H1 (cell line): Measurements from ENCODE around the gene R3HDM2. TPM values are rescaled to one million over a fixed set of nuclear protein-coding genes. Genes with fewer than 3 reads are reported as not detected.

ENCODE experiments used
- CTCF ChIA-PET: fragments of 300-600 bp; sonication (Branson Sonifier 250); formaldehyde crosslinking; loops from one replicate; lab custom pipeline; 2021; ENCODE audit not compliant: partially characterized antibody; lab: Charles Lee
- POLR2A ChIA-PET: fragments of 300-600 bp; sonication (Branson Sonifier 250); formaldehyde crosslinking; loops from one replicate; lab custom pipeline; 2021; ENCODE audit warnings: inconsistent platforms; ENCODE audit not compliant: partially characterized antibody; lab: Charles Lee
- DNase-seq, 2 experiments: peaks; one replicate each; pipeline versions ENCODE4 v3.0.0 to v3.0.0-alpha.2; 2010 to 2022; ENCODE audit warnings: low spot score in 2 of 2, low read depth in 1 of 2, mixed read lengths in 1 of 2
- FAIRE-seq: peaks from 2 replicates; lab custom pipeline; 2011; peaks lifted over from hg19 to GRCh38; lab: Jason Lieb, UNC
- H2AFZ ChIP-seq: 2 replicates; pipeline ENCODE4 v1.8.1; 2012; ENCODE audit warnings: low read length, inconsistent platforms
- H2AK5ac ChIP-seq: 2 replicates; pipeline ENCODE4 v1.6.1; 2013; ENCODE audit warnings: low read depth, low read length
- H2BK120ac ChIP-seq: replicated peaks from 2 replicates; pipeline ENCODE3; 2013; ENCODE audit warnings: low read depth, low read length, inconsistent platforms
- H2BK12ac ChIP-seq: 2 replicates; pipeline ENCODE4 v1.6.1; 2013; ENCODE audit warnings: low read depth, low read length
- H2BK15ac ChIP-seq: 2 replicates; pipeline ENCODE4 v1.6.1; 2013; ENCODE audit warnings: low read length
- H2BK20ac ChIP-seq: 2 replicates; pipeline ENCODE4 v1.6.1; 2013; ENCODE audit warnings: low read length
- H2BK5ac ChIP-seq: 2 replicates; pipeline ENCODE4 v1.6.1; 2013; ENCODE audit warnings: low read depth, low read length
- H3K14ac ChIP-seq: 2 replicates; pipeline ENCODE4 v1.6.1; 2013; ENCODE audit warnings: inconsistent platforms; ENCODE audit not compliant: insufficient read length
- H3K18ac ChIP-seq: 2 replicates; pipeline ENCODE4 v1.6.1; 2013; ENCODE audit warnings: low read length; ENCODE audit errors: extremely low read depth
- H3K23ac ChIP-seq: 2 replicates; pipeline ENCODE4 v1.6.1; 2013; ENCODE audit warnings: inconsistent platforms; ENCODE audit not compliant: insufficient read length
- H3K23me2 ChIP-seq: 2 replicates; pipeline ENCODE4 v1.6.1; 2013; ENCODE audit warnings: low read depth, low read length
- H3K27ac ChIP-seq: 2 replicates; pipeline ENCODE4 v1.6.1; 2011; ENCODE audit warnings: low read depth, low read length, inconsistent platforms
- H3K27me3 ChIP-seq, 4 experiments: replicated peaks in 1 of 4; 1 replicate in 1 of 4; 2 replicates in 3 of 4; pipeline versions ENCODE4 v1.6.1 to v1.8.1; 2011 to 2013; ENCODE audit warnings: low read length in 3 of 4, mild to moderate bottlenecking in 3 of 4, inconsistent platforms in 2 of 4, mixed read lengths in 2 of 4, moderate library complexity in 1 of 4; ENCODE audit not compliant: control insufficient read depth in 3 of 4, insufficient read depth in 3 of 4; ENCODE audit errors: extremely low read depth in 1 of 4
- H3K36me3 ChIP-seq, 4 experiments: 2 replicates each; pipeline versions ENCODE4 v1.6.1 to v1.8.1; 2011 to 2013; ENCODE audit warnings: mild to moderate bottlenecking in 4 of 4, low read length in 3 of 4, moderate library complexity in 2 of 4, control low read depth in 1 of 4, inconsistent platforms in 1 of 4; ENCODE audit not compliant: insufficient read depth in 4 of 4, control insufficient read depth in 2 of 4
- H3K4ac ChIP-seq: replicated peaks from 2 replicates; pipeline ENCODE3; 2013; ENCODE audit warnings: low read length, low read depth, mixed read lengths, inconsistent platforms; ENCODE audit not compliant: insufficient read length
- H3K4me1 ChIP-seq, 4 experiments: replicated peaks in 1 of 4; 1 replicate in 1 of 4; 2 replicates in 3 of 4; pipeline versions ENCODE4 v1.6.1 to v1.8.1; 2011 to 2013; ENCODE audit warnings: low read length in 3 of 4, inconsistent platforms in 2 of 4, mixed read lengths in 1 of 4; ENCODE audit not compliant: insufficient read depth in 4 of 4, control insufficient read depth in 3 of 4
- H3K4me2 ChIP-seq, 2 experiments: 2 replicates each; pipeline versions ENCODE4 v1.6.1 to v1.8.1; 2011 to 2013; ENCODE audit warnings: low read depth in 2 of 2, low read length in 2 of 2, control low read depth in 1 of 2, inconsistent platforms in 1 of 2, mild to moderate bottlenecking in 1 of 2; ENCODE audit not compliant: insufficient read depth in 1 of 2
- H3K4me3 ChIP-seq, 4 experiments: fragments of 200-600, 300-600 bp in 1 of 4; sonication (generic), shearing (Covaris generic), sonication (Bioruptor Twin) in 1 of 4; 2 replicates each; pipeline versions ENCODE4 v1.5.1 to v1.8.1; 2011 to 2016; ENCODE audit warnings: low read length in 4 of 4, low read depth in 3 of 4, control low read depth in 2 of 4, inconsistent platforms in 2 of 4, mild to moderate bottlenecking in 2 of 4, mixed read lengths in 1 of 4, moderate library complexity in 1 of 4; ENCODE audit not compliant: insufficient read depth in 2 of 4; ENCODE audit errors: extremely low read depth in 1 of 4
- H3K56ac ChIP-seq: replicated peaks from 2 replicates; pipeline ENCODE3; 2013; ENCODE audit warnings: low read depth, mild to moderate bottlenecking, mixed read lengths, low read length, inconsistent platforms; ENCODE audit not compliant: insufficient read length
- H3K79me1 ChIP-seq: 2 replicates; pipeline ENCODE4 v1.6.1; 2013; ENCODE audit warnings: low read depth, low read length, control low read depth
- H3K79me2 ChIP-seq, 2 experiments: 2 replicates each; pipeline versions ENCODE4 v1.6.1 to v1.8.1; 2012 to 2013; ENCODE audit warnings: low read length in 2 of 2, mild to moderate bottlenecking in 2 of 2, inconsistent platforms in 1 of 2; ENCODE audit not compliant: insufficient read depth in 2 of 2, control insufficient read depth in 1 of 2
- H3K9ac ChIP-seq, 4 experiments: replicated peaks in 1 of 4; 1 replicate in 1 of 4; 2 replicates in 3 of 4; pipeline versions ENCODE4 v1.6.1 to v1.8.1; 2011 to 2013; ENCODE audit warnings: low read depth in 3 of 4, low read length in 3 of 4, control low read depth in 2 of 4, mild to moderate bottlenecking in 2 of 4, moderate library complexity in 2 of 4, inconsistent platforms in 1 of 4; ENCODE audit errors: extremely low read depth in 1 of 4
- H3K9me3 ChIP-seq, 2 experiments: 2 replicates each; pipeline versions ENCODE4 v1.6.1 to v1.8.1; 2012 to 2013; ENCODE audit warnings: mild to moderate bottlenecking in 2 of 2, moderate library complexity in 2 of 2, control low read depth in 1 of 2, inconsistent platforms in 1 of 2, low read depth in 1 of 2, low read length in 1 of 2, mixed read lengths in 1 of 2; ENCODE audit not compliant: insufficient read depth in 2 of 2
- H4K20me1 ChIP-seq, 2 experiments: replicated peaks in 1 of 2; 2 replicates each; pipeline versions ENCODE3 to v1.8.1; 2011 to 2013; ENCODE audit warnings: inconsistent platforms in 2 of 2, low read length in 2 of 2, mild to moderate bottlenecking in 1 of 2; ENCODE audit not compliant: insufficient read depth in 2 of 2, control insufficient read depth in 1 of 2
- H4K5ac ChIP-seq: 2 replicates; pipeline ENCODE4 v1.6.1; 2013; ENCODE audit warnings: low read length, low read depth, mixed read lengths, inconsistent platforms; ENCODE audit not compliant: insufficient read length
- H4K8ac ChIP-seq: 2 replicates; pipeline ENCODE4 v1.8.0; 2013; ENCODE audit warnings: mild to moderate bottlenecking, moderate library complexity, low read length, inconsistent platforms; ENCODE audit not compliant: insufficient read depth; ENCODE audit errors: extremely low read depth
- H4K91ac ChIP-seq: replicated peaks from 2 replicates; pipeline ENCODE3; 2013; ENCODE audit warnings: low read length, mixed read lengths, inconsistent platforms; ENCODE audit not compliant: insufficient read length
- BRCA1 ChIP-seq: IDR thresholded peaks from 2 replicates; pipeline ENCODE4 v1.6.1; 2012; ENCODE audit warnings: low read depth, low read length, improper control_type of control experiment
- CHD2 ChIP-seq: IDR thresholded peaks from 2 replicates; pipeline ENCODE4 v1.6.1; 2012; ENCODE audit warnings: low read length, improper control_type of control experiment
- GABPA ChIP-seq: IDR thresholded peaks from 2 replicates; pipeline ENCODE4 v1.6.1; 2011; ENCODE audit warnings: mild to moderate bottlenecking, low read length, moderate library complexity, borderline replicate concordance; ENCODE audit not compliant: insufficient read depth
- GTF2F1 ChIP-seq: IDR thresholded peaks from 2 replicates; pipeline ENCODE4 v1.6.1; 2012; ENCODE audit warnings: low read depth, low read length, improper control_type of control experiment, borderline replicate concordance
- HDAC2 ChIP-seq, 2 experiments: fragments of 300-600 bp in 1 of 2; sonication (generic) in 1 of 2; IDR thresholded peaks; 2 replicates each; pipeline ENCODE4 v1.6.1; 2011 to 2012; ENCODE audit warnings: low read depth in 2 of 2, low read length in 2 of 2, mild to moderate bottlenecking in 2 of 2, moderate library complexity in 2 of 2, borderline replicate concordance in 1 of 2, inconsistent platforms in 1 of 2
- KDM5A ChIP-seq: fragments of 200-600 bp; IDR thresholded peaks from 2 replicates; pipeline ENCODE4 v1.7.1; 2012; ENCODE audit warnings: mild to moderate bottlenecking, low read length, inconsistent platforms, mixed read lengths
- MAX ChIP-seq: IDR thresholded peaks from 2 replicates; pipeline ENCODE4 v1.6.1; 2012; ENCODE audit warnings: inconsistent platforms
- RAD21 ChIP-seq, 2 experiments: IDR thresholded peaks in 1 of 2; conservative IDR thresholded peaks in 1 of 2; 2 replicates each; pipeline ENCODE4 v1.6.1; 2011; ENCODE audit warnings: low read depth in 2 of 2, low read length in 2 of 2, improper control_type of control experiment in 1 of 2, inconsistent platforms in 1 of 2, mild to moderate bottlenecking in 1 of 2, moderate library complexity in 1 of 2
- SAP30 ChIP-seq: fragments of 300-600 bp; sonication (generic); IDR thresholded peaks from 2 replicates; pipeline ENCODE4 v1.7.1; 2012; ENCODE audit warnings: low read length, moderate library complexity, mild to moderate bottlenecking, inconsistent platforms; ENCODE audit not compliant: insufficient read depth, insufficient replicate concordance
- SUZ12 ChIP-seq: fragments of 200-600 bp; sonication (generic); IDR thresholded peaks from 2 replicates; pipeline ENCODE4 v1.6.1; 2012; ENCODE audit warnings: mild to moderate bottlenecking, inconsistent platforms, low read length, moderate library complexity, mixed read lengths
- ZNF274 ChIP-seq: IDR thresholded peaks from 2 replicates; pipeline ENCODE4 v1.7.0; 2012; ENCODE audit warnings: low read length, borderline replicate concordance; ENCODE audit errors: extremely low read depth
- WGBS, 2 experiments: shearing (Covaris generic) in 1 of 2; methylation state at CpG; one replicate each; pipeline versions ENCODE4 v1.1.6 to v1.1.7; 2013 to 2015; ENCODE audit warnings: low lambda C conversion rate in 2 of 2, mixed read lengths in 2 of 2, inconsistent platforms in 1 of 2, low coverage in 1 of 2, missing lambda C conversion rate in 1 of 2; ENCODE audit not compliant: insufficient replicate concordance in 2 of 2, insufficient coverage in 1 of 2, insufficient read length in 1 of 2; ENCODE audit errors: extremely low coverage in 1 of 2, missing lambda C conversion rate in 1 of 2; 5-methylcytosine and 5-hydroxymethylcytosine counted together
- polyA plus RNA-seq, 7 experiments: library from polyadenylated mRNA; depleted of rRNA in 3 of 7; stranded (reverse) in 5 of 7; unstranded in 2 of 7; fragments of >200 nt in 5 of 7; fragments of 200-250 nt in 2 of 7; gene quantifications; 1 replicate in 5 of 7; 2 replicates in 1 of 7; 4 replicates in 1 of 7; pipeline versions ENCODE4 v1.2.1 to v1.2.3, GENCODE V29; 2011 to 2013; ENCODE audit warnings: missing spikeins in 2 of 7, mixed read lengths in 2 of 7
- total RNA-seq: library from RNA; stranded (reverse); fragmentation: NEBNext Ultra II Directional; extraction: Animal tissue kit (Norgen Biotek cat#: 25700); gene quantifications from 2 replicates; pipeline ENCODE4 v1.2.1, GENCODE V29; 2021

R3HDM2 gene
- total and polyA plus RNA-seq, 2 of the 8 experiments (the other 6 are each of a cell fraction or from before 2014, with no cell fraction given) = 25.6 to 27.0 TPM

GRCh38 chr12:57323416-57323815, 107.4 kb downstream of the R3HDM2 start:
- Histone ChIP-seq H4K5ac (no peak overlapping the region), H2BK120ac (no peak overlapping the region), H2BK12ac (no peak overlapping the region), H3K4me2 (no peak overlapping the region), H3K4me1 (no peaks in the 10 kb centered on the region), H3K56ac (no peak overlapping the region), H3K18ac (no peak overlapping the region), H3K23me2 (no peaks in the 10 kb centered on the region), H2AFZ (no peak overlapping the region), H2AK5ac (no peak overlapping the region), H3K36me3 (no peaks in the 10 kb centered on the region; a peak in 1 of 8 replicates), H3K27ac (no peak overlapping the region), H3K4ac (no peak overlapping the region), H3K4me3 (no peak overlapping the region), H3K9me3 (no peaks in the 10 kb centered on the region), H3K79me1 (no peaks in the 10 kb centered on the region), H3K79me2 (no peaks in the 10 kb centered on the region), H2BK5ac (no peak overlapping the region), H3K23ac (no peak overlapping the region), H2BK15ac (no peak overlapping the region), H4K91ac (no peak overlapping the region), H4K8ac (no peak overlapping the region), H3K14ac (no peak overlapping the region), H3K27me3 (no peaks in the 10 kb centered on the region), H4K20me1 (no peaks in the 10 kb centered on the region), H3K9ac (no peak overlapping the region), H2BK20ac (no peak overlapping the region)
- DNase-seq = no peak
- WGBS, 2 experiments = 81% methylated on average over 3 of the region's 3 CpGs; no CpG with 5 or more reads in 1 of the 2 experiments
- no peak for FAIRE-seq
- CTCF ChIA-PET = interaction anchor here (1.1 kb wide), 1 partner anchor 16 kb away, joined by 4 read pairs; no protein-coding TSS in a partner anchor
- POLR2A ChIA-PET = interaction anchor here (1.7 kb wide), 1 partner anchor 10 kb away, joined by 6 read pairs; no protein-coding TSS in a partner anchor
- TF ChIP-seq ZNF274 (no peak), MAX (no peak), RAD21 (IDR thresholded peaks at IDR 0.05 in 1 of 2, conservative IDR thresholded peaks at IDR 0.05 in 1 of 2; ENCODE audit: low read depth in 2 of 2, low read length in 2 of 2) (no peak), HDAC2 (IDR thresholded peaks at IDR 0.05; ENCODE audit: borderline replicate concordance in 1 of 2, low read depth in 2 of 2, low read length in 2 of 2) (no peak), KDM5A (no peak), BRCA1 (no peak), SAP30 (no peak), GABPA (no peak), GTF2F1 (no peak), SUZ12 (no peak), CHD2 (no peak)
